M059J (cell line): ENCODE measurements around the gene SLC27A2. TPM values are rescaled to one million over a fixed set of nuclear protein-coding genes. Genes with fewer than 3 reads are reported as not detected.
"Not testable (repeated sequence)": the region's sequence is repeated elsewhere in the genome, so short reads cannot be mapped to it uniquely, and the experiment has no call there.

ENCODE experiments used
- DNase-seq: peaks from one replicate; pipeline ENCODE4 v3.0.0-alpha.2; 2012; ENCODE audit warnings: low read depth
- total RNA-seq: library from RNA; depleted of rRNA; stranded (reverse); fragments of >200 nt; shearing (Covaris generic); gene quantifications from 2 replicates; pipeline ENCODE4 v1.2.3, GENCODE V29; 2014

The SLC27A2 gene
- total RNA-seq, 1 experiment from 2014 or later = 60.3 TPM

- DNase-seq = peak; percentile 84
These were observed 18.1 kb upstream of the SLC27A2 start for GRCh38 chr15:50163719-50164410.

- DNase-seq = peak; percentile 88
These were observed 17.5 kb upstream of the SLC27A2 start for GRCh38 chr15:50164458-50164857.

- DNase-seq = peak; percentile 89
These were observed 15.8 kb upstream of the SLC27A2 start for GRCh38 chr15:50166216-50166615.

- DNase-seq = no peak
These were observed 14.9 kb upstream of the SLC27A2 start for GRCh38 chr15:50167110-50167509.

- DNase-seq = no peak
These were observed 13.6 kb upstream of the SLC27A2 start for GRCh38 chr15:50168379-50168778.

- DNase-seq = peak; percentile 28
These were observed 13.1 kb upstream of the SLC27A2 start for GRCh38 chr15:50168783-50169411.

- not testable (repeated sequence) for DNase-seq
These were observed 9.6 kb upstream of the SLC27A2 start for GRCh38 chr15:50172360-50172895.

- peak; percentile 48 for DNase-seq
These were observed 5.1 kb upstream of the SLC27A2 start for GRCh38 chr15:50176869-50177268.

GRCh38 chr15:50180091-50180490 is 1.9 kb upstream of the SLC27A2 start:
- DNase-seq = peak; percentile 22

GRCh38 chr15:50180582-50180981 is 1.4 kb upstream of the SLC27A2 start:
- DNase-seq = no peak

- no peak for DNase-seq
These were observed 611 bp upstream of the SLC27A2 start for GRCh38 chr15:50181201-50181968.

GRCh38 chr15:50182219-50183013 is 420 bp downstream of the SLC27A2 start:
- peak; percentile 36 for DNase-seq

GRCh38 chr15:50183112-50183794 is 1.3 kb downstream of the SLC27A2 start:
- peak; percentile 62 for DNase-seq

- no peak for DNase-seq
These were observed 3.0 kb downstream of the SLC27A2 start for GRCh38 chr15:50184863-50185504.

GRCh38 chr15:50186090-50186489 is 4.1 kb downstream of the SLC27A2 start:
- DNase-seq = no peak

GRCh38 chr15:50186752-50187151 is 4.8 kb downstream of the SLC27A2 start:
- DNase-seq = no peak

- DNase-seq = no peak
These were observed 5.5 kb downstream of the SLC27A2 start for GRCh38 chr15:50187525-50187924.

GRCh38 chr15:50187997-50188396 is 6.0 kb downstream of the SLC27A2 start:
- DNase-seq = no peak

GRCh38 chr15:50188793-50189192 is 6.8 kb downstream of the SLC27A2 start:
- not testable (repeated sequence) for DNase-seq

- DNase-seq = no peak
These were observed 7.6 kb downstream of the SLC27A2 start for GRCh38 chr15:50189633-50190032.
